Right lobe of liver (tissue), 4 donors: ENCODE results near the gene ERBIN.

ENCODE experiments used
- CTCF ChIP-seq, 4 donors: fragments of 200-600 bp in 3 of 4; fragments of 450-650 bp in 1 of 4; IDR thresholded peaks; one replicate each; pipeline versions ENCODE4 v1.5.1 to v1.8.0; 2016 to 2022; ENCODE audit warnings: antibody characterized with exemption in 4 of 4, mild to moderate bottlenecking in 2 of 4
- POLR2A ChIP-seq: fragments of 450-650 bp; IDR thresholded peaks from one replicate; pipeline ENCODE4 v1.6.1; 2017; ENCODE audit warnings: antibody characterized with exemption, mild to moderate bottlenecking
- donor health status: DM: no; HTN: no; CAD: no.
- donor health status: DM: no; HTN: no; CAD: no.
- donor health status: DM: no; HTN: yes; CAD: no.

- TF ChIP-seq CTCF (IDR thresholded peaks at IDR 0.05) (no peak), POLR2A (no peak)
Observed at GRCh38 chr5:65912311-65912710, 14.1 kb upstream of the ERBIN start.
